IMR-90 (cell line): ENCODE results near the gene NRIP1. TPM values are rescaled to one million over a fixed set of nuclear protein-coding genes. Genes with fewer than 3 reads are reported as not detected.
A peak's percentile ranks its signal among the peaks of the same experiment; 100 is the strongest.

Experiments used
- ATAC-seq: fragments of 200-7000 bp; cut with Tn5 transposase; 2 replicates; pipeline ENCODE4 v1.9.1; 2020; ENCODE audit warnings: low read depth, mild to moderate bottlenecking, moderate library complexity
- BruUV-seq: library from RNA; stranded (reverse); fragments of 400-500 nt; replicated peaks from 2 replicates; lab custom pipeline; 2021; lab: Mats Ljungman, UMichigan
- CTCF ChIA-PET: fragments of 300-600 bp; formaldehyde crosslinking; extraction: SDS; loops from one replicate; lab custom pipeline; 2021; ENCODE audit warnings: antibody characterized with exemption; lab: Yijun Ruan, JAX
- POLR2A ChIA-PET: fragments of 300-600 bp; sonication (Branson Sonifier 250); formaldehyde crosslinking; loops from one replicate; lab custom pipeline; 2022; ENCODE audit warnings: antibody characterized with exemption; ENCODE audit not compliant: unreplicated experiment; lab: Charles Lee
- DNase-seq: peaks from one replicate; pipeline ENCODE4 v3.0.0; 2013
- H2AFZ ChIP-seq: replicated peaks from 2 replicates; pipeline ENCODE3; 2013; ENCODE audit warnings: low read length, mild to moderate bottlenecking; ENCODE audit not compliant: poor library complexity
- H2AK5ac ChIP-seq: 2 replicates; pipeline ENCODE4 v1.6.1; 2013; ENCODE audit warnings: low read depth, low read length, inconsistent platforms
- H2AK9ac ChIP-seq: replicated peaks from 2 replicates; pipeline ENCODE3; 2013; ENCODE audit warnings: mild to moderate bottlenecking, low read depth, low read length, moderate library complexity; ENCODE audit not compliant: poor library complexity
- H2BK120ac ChIP-seq: 2 replicates; pipeline ENCODE4 v1.6.1; 2013; ENCODE audit warnings: low read depth, low read length, inconsistent platforms
- H2BK15ac ChIP-seq: 3 replicates; pipeline ENCODE4 v1.6.1; 2013; ENCODE audit warnings: low read depth, low read length, inconsistent platforms
- H2BK20ac ChIP-seq: 2 replicates; pipeline ENCODE4 v1.6.1; 2013; ENCODE audit warnings: low read depth, mild to moderate bottlenecking, inconsistent platforms, low read length, moderate library complexity
- H2BK5ac ChIP-seq: 2 replicates; pipeline ENCODE4 v1.6.1; 2013; ENCODE audit warnings: mild to moderate bottlenecking, low read depth, low read length, inconsistent platforms; ENCODE audit not compliant: poor library complexity, severe bottlenecking
- H3K14ac ChIP-seq: replicated peaks from 2 replicates; pipeline ENCODE4 v1.6.1; 2013; ENCODE audit warnings: low read depth, low read length, inconsistent platforms
- H3K18ac ChIP-seq: 2 replicates; pipeline ENCODE4 v1.6.1; 2013; ENCODE audit warnings: low read depth, low read length, control low read depth
- H3K23ac ChIP-seq: 2 replicates; pipeline ENCODE4 v1.6.1; 2013; ENCODE audit warnings: low read depth, low read length, inconsistent platforms
- H3K27ac ChIP-seq: 2 replicates; pipeline ENCODE4 v1.5.1; 2013; ENCODE audit warnings: mild to moderate bottlenecking, control low read depth, low read length; ENCODE audit not compliant: insufficient read depth
- H3K27me3 ChIP-seq: 2 replicates; pipeline ENCODE4 v1.6.1; 2013; ENCODE audit warnings: low read length; ENCODE audit not compliant: control insufficient read depth, insufficient read depth
- H3K36me3 ChIP-seq: 2 replicates; pipeline ENCODE4 v1.6.1; 2013; ENCODE audit warnings: low read length, mixed read lengths; ENCODE audit not compliant: control insufficient read depth, insufficient read depth
- H3K4ac ChIP-seq: 2 replicates; pipeline ENCODE4 v1.6.1; 2013; ENCODE audit warnings: low read depth, low read length, inconsistent platforms
- H3K4me1 ChIP-seq: 2 replicates; pipeline ENCODE4 v1.6.1; 2013; ENCODE audit warnings: low read length, mixed read lengths; ENCODE audit not compliant: control insufficient read depth, insufficient read depth
- H3K4me2 ChIP-seq: 2 replicates; pipeline ENCODE4 v1.6.1; 2013; ENCODE audit warnings: low read depth, mild to moderate bottlenecking, control low read depth, low read length, moderate library complexity
- H3K4me3 ChIP-seq: 2 replicates; pipeline ENCODE4 v1.5.1; 2013; ENCODE audit warnings: low read depth, mild to moderate bottlenecking, control low read depth, low read length, moderate library complexity; ENCODE audit not compliant: insufficient read depth
- H3K56ac ChIP-seq: 2 replicates; pipeline ENCODE4 v1.6.1; 2013; ENCODE audit warnings: low read length, inconsistent platforms; ENCODE audit not compliant: insufficient read depth; ENCODE audit errors: extremely low read depth
- H3K79me1 ChIP-seq, 2 experiments: 2 replicates each; pipeline ENCODE4 v1.6.1; 2013; ENCODE audit warnings: low read length in 2 of 2, inconsistent platforms in 1 of 2, low read depth in 1 of 2
- H3K9ac ChIP-seq: 2 replicates; pipeline ENCODE4 v1.6.1; 2013; ENCODE audit warnings: low read depth, low read length, control low read depth
- H3K9me1 ChIP-seq: 2 replicates; pipeline ENCODE4 v1.6.1; 2013; ENCODE audit warnings: low read length, inconsistent platforms; ENCODE audit not compliant: insufficient read depth
- H3K9me3 ChIP-seq: 2 replicates; pipeline ENCODE4 v1.6.1; 2013; ENCODE audit warnings: low read length; ENCODE audit not compliant: control insufficient read depth, insufficient read depth
- H4K20me1 ChIP-seq: 2 replicates; pipeline ENCODE4 v1.6.1; 2013; ENCODE audit warnings: low read length, inconsistent platforms; ENCODE audit not compliant: insufficient read depth
- H4K5ac ChIP-seq: 2 replicates; pipeline ENCODE4 v1.6.1; 2013; ENCODE audit warnings: mild to moderate bottlenecking, low read depth, low read length, control low read depth
- H4K8ac ChIP-seq, 2 experiments: 2 replicates each; pipeline ENCODE4 v1.6.1; 2013; ENCODE audit warnings: low read depth in 2 of 2, low read length in 2 of 2, control low read depth in 1 of 2, inconsistent platforms in 1 of 2
- H4K91ac ChIP-seq: 2 replicates; pipeline ENCODE4 v1.6.1; 2013; ENCODE audit warnings: low read depth, low read length, inconsistent platforms; ENCODE audit not compliant: insufficient read depth
- FOS ChIP-seq: fragments of 150-350 bp; IDR thresholded peaks from 2 replicates; pipeline ENCODE4 v1.6.1; 2016; ENCODE audit warnings: low read depth, low read length
- MAZ ChIP-seq: IDR thresholded peaks from 2 replicates; pipeline ENCODE4 v1.6.1; 2012; ENCODE audit warnings: low read depth, mild to moderate bottlenecking, low read length, improper control_type of control experiment, moderate library complexity, borderline replicate concordance
- POLR2A ChIP-seq: IDR thresholded peaks from 2 replicates; pipeline ENCODE4 v1.6.1; 2012; ENCODE audit warnings: mild to moderate bottlenecking, low read depth, low read length
- WGBS, 2 experiments: methylation state at CpG; one replicate each; pipeline versions ENCODE4 v1.1.5 to v1.1.7; 2013; ENCODE audit warnings: missing lambda C conversion rate in 2 of 2; ENCODE audit not compliant: insufficient read length in 1 of 2; ENCODE audit errors: extremely low coverage in 2 of 2; 5-methylcytosine and 5-hydroxymethylcytosine counted together
- dilution Hi-C: fragments of 300-500 bp; cut with HindIII; formaldehyde crosslinking; loops from one replicate; pipeline ENCODE4 v1.14.3; 2018; ENCODE audit warnings: low sequenced_read_pairs; ENCODE audit not compliant: unreplicated experiment
- in situ Hi-C: fragments of 300-500 bp; cut with MboI; formaldehyde crosslinking; loops from 3 replicates; pipeline ENCODE4 v1.14.3; 2019; ENCODE audit warnings: low sequenced_read_pairs, inconsistent platforms, mixed read lengths
- intact Hi-C: fragments of 100-400 bp; cut with micrococcal nuclease; formaldehyde crosslinking; loops from 2 replicates; pipeline ENCODE4 v1.10.0; 2022
- polyA plus RNA-seq, 3 experiments: library from polyadenylated mRNA; depleted of rRNA; stranded (reverse); fragments of >200 nt; gene quantifications; 2 replicates each; pipeline ENCODE4 v1.2.3, GENCODE V29; 2012; ENCODE audit warnings: low replicate concordance in 1 of 3
- total RNA-seq: library from RNA; depleted of rRNA; stranded (reverse); fragments of >200 nt; gene quantifications from 2 replicates; pipeline ENCODE4 v1.2.3, GENCODE V29; 2012
- TF ChIP-seq, protein P1 (sequence below): fragments of 150-350 bp; IDR thresholded peaks from 2 replicates; pipeline ENCODE4 v1.6.1; 2017; ENCODE audit warnings: mild to moderate bottlenecking, antibody characterized with exemption, low read length, low read depth

The NRIP1 gene
- total and polyA plus RNA-seq, 2 of the 4 experiments (the other 2 are of a cell fraction), result 9.6 to 73.8 TPM

GRCh38 chr21:14985306-14985705 lies 79.5 kb downstream of the NRIP1 start (continued):
- TF ChIP-seq, protein P1, sequence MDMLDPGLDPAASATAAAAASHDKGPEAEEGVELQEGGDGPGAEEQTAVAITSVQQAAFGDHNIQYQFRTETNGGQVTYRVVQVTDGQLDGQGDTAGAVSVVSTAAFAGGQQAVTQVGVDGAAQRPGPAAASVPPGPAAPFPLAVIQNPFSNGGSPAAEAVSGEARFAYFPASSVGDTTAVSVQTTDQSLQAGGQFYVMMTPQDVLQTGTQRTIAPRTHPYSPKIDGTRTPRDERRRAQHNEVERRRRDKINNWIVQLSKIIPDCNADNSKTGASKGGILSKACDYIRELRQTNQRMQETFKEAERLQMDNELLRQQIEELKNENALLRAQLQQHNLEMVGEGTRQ, result no peak
- TF ChIP-seq MAZ, result no peak

DNA sequence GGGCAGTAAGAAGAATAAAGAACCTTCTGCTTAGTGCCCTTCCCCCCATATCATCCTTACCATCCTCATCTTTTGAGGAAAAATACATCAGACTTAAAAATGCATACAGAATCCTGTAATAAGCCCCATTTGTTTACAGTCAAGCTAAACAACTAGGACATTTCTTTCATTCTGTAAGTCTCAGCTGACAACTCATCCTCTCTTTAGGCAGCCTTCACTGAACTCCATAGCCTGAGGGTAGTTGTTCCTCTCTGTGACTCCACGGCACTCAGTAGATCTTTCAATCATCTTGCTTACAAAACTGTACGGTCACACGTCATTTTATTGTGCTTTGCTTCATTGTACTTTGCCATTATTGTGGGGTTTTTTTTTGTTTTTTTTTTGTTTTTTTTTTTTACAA lies 82.5 kb downstream of the NRIP1 start:
- H4K5ac ChIP-seq, result no peak overlapping the region
- TF ChIP-seq FOS (no peak), MAZ (no peak), POLR2A (no peak)
- H3K4me1 ChIP-seq, result peaks cover 5% of the 10 kb centered on the region
- no peak overlapping the region for H2AK9ac ChIP-seq
- peak overlapping the region; percentile 0; the same call in 1 of the 2 replicates for H3K4me2 ChIP-seq
- no peaks in the 10 kb centered on the region for H3K9me3 ChIP-seq
- no peak overlapping the region for H2BK120ac ChIP-seq
- no peak overlapping the region for H3K4me3 ChIP-seq
- peaks cover 35 to 68% of the 10 kb centered on the region in 2 experiments for H3K79me1 ChIP-seq
- WGBS, 2 experiments, result no CpG with 5 or more reads among the region's 3 CpGs
- ATAC-seq (peak; percentile 89), DNase-seq (peak; percentile 57)
- peaks cover 7% of the 10 kb centered on the region for H3K9me1 ChIP-seq
- ChIA-PET CTCF (interaction anchor here (1.0 kb wide), 1 partner anchor 27 kb away, joined by 3 read pairs; no protein-coding TSS in a partner anchor), POLR2A (interaction anchor here (0.6 kb wide), 1 partner anchor 9 kb away, joined by 13 read pairs; no protein-coding TSS in a partner anchor)
- dilution Hi-C loops (no loop called here), intact Hi-C loops (no loop called here), in situ Hi-C loops (no loop called here)
- no peak overlapping the region for H2AK5ac ChIP-seq
- no peak overlapping the region for H2AFZ ChIP-seq
- BruUV-seq, result no TSS peak
- no peak overlapping the region for H2BK20ac ChIP-seq
- H3K56ac ChIP-seq, result no peak overlapping the region
- H3K4ac ChIP-seq, result no peak overlapping the region
- no peak overlapping the region for H3K18ac ChIP-seq
- H3K27ac ChIP-seq, result no peak overlapping the region
- H3K9ac ChIP-seq, result no peak overlapping the region
- no peak overlapping the region for H3K23ac ChIP-seq
- 0 out of 4 replicates have a peak overlapping the region, but pooled peaks of 1 of the 2 experiments have one; percentile 18 for H4K8ac ChIP-seq
- no peaks in the 10 kb centered on the region for H3K27me3 ChIP-seq
- no peak overlapping the region for H2BK15ac ChIP-seq
- H3K14ac ChIP-seq, result no peak overlapping the region
- peaks cover 5% of the 10 kb centered on the region; the same call in 1 of the 2 replicates for H3K36me3 ChIP-seq
- H4K20me1 ChIP-seq, result peaks cover 8% of the 10 kb centered on the region; the same call in 1 of the 2 replicates
- no peak overlapping the region for H4K91ac ChIP-seq
- H2BK5ac ChIP-seq, result peak overlapping the region; percentile 46
